HG02938 (cell line): ENCODE results near the gene PRAMEF14.
"Not testable (repeated sequence)": the region's sequence is repeated elsewhere in the genome, so short reads cannot be mapped to it uniquely, and the experiment has no call there.

Experiments used
- ATAC-seq: cut with Tn5 transposase; IDR thresholded peaks from one replicate; pipeline ENCODE4 v1.9.1; 2021; ENCODE audit warnings: mild to moderate bottlenecking, moderate library complexity; ENCODE audit not compliant: unreplicated experiment

The PRAMEF14 gene, protein sequence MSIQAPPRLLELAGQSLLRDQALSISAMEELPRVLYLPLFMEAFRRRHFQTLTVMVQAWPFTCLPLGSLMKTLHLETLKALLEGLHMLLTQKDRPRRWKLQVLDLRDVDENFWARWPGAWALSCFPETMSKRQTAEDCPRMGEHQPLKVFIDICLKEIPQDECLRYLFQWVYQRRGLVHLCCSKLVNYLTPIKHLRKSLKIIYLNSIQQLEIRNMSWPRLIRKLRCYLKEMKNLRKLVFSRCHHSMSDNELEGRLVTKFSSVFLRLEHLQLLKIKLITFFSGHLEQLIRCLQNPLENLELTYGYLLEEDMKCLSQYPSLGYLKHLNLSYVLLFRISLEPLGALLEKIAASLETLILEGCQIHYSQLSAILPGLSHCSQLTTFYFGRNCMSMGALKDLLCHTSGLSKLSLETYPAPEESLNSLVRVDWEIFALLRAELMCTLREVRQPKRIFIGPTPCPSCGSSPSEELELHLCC

DNA sequence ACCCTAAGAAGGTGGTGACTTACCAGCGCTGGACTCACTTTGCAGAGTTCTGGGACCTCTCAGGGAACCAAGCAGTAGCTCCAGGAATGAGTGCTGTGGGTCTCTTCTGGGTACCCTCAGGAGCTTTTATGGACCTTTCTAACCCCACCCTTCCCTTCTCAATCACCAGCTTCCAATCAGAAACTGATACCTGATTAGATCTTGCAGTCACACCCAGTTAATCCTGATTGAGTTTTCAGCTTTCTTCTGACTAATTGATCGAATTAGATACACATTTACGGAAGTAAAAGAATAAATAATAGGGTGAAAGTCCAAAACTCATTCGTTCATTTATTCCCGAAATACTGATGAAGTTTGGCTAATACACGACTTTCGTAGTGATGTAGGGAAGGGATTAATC, at the start of gene PRAMEF14:
PRAMEF14 (minus strand) TSS at position 101 of the 400 bp plus-strand sequence. CDS start 1,820 bp downstream, outside the sequence.
- not testable (repeated sequence) for ATAC-seq

DNA sequence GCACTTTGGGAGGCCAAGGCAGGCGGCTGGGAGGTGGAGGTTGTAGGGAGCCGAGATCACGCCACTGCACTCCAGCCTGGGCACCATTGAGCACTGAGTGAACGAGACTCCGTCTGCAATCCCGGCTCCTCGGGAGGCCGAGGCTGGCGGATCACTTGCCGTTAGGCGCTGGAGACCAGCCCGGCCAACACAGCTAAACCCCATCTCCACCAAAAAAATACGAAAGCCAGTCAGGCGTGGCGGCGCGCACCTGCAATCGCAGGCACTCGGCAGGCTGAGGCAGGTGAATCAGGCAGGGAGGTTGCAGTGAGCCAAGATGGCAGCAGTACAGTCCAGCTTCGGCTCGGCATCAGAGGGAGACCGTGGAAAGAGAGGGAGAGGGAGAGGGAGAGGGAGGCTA, 48.4 kb upstream of the PRAMEF14 start:
- not testable (repeated sequence) for ATAC-seq

DNA sequence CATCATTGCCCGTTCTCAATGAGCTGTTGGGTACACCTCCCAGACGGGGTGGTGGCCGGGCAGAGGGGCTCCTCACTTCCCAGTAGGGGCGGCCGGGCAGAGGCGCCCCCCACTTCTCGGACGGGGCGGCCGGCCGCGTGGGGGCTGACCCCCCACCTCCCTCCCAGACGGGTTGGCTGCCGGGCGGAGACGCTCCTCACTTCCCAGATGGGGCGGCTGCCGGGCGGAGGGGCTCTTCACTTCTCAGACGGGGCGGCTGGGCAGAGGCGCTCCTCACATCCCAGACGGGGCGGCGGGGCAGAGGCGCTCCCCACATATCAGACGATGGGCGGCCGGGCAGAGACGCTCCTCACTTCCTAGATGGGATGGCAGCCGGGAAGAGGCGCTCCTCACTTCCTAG, 47.8 kb upstream of the PRAMEF14 start:
- not testable (repeated sequence) for ATAC-seq

DNA sequence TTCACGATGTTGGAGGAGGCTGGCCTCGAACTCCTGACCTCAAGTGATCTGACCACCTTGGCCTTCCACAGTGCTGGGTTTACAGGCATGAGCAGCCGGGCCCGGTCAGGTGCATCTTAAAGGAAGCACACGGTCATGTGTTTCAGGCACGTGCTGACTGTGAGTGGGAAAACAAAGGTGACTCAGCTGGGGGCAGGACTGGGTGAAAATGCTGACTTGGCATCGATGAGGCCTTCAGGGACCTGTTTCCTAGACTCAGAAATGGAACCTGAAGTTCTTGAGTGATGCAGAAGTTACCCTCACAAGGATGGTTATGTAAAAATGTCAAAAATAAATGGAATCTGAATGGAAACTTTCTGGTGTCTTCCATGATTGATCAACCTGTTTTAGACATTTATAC, 46.1 kb upstream of the PRAMEF14 start:
- ATAC-seq = not testable (repeated sequence)

DNA sequence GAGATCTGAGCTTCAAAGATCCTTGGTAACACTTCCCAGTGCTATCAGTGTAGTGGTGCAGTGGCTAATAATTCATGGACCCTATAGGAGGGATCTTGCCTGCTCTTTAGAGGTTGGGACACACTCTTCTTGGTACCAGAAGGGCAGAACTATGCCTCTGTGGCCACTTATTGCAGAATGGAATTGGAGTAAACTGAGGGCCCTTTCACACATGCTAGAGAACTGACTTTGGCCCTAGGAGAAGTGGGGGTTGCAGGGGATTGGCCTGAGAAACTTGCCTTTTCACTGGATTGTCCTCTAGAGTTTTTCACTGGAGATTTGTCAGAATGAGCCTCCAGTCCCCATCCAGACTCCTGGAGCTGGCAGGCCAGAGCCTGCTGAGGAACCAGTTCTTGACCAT, 42.4 kb upstream of the PRAMEF14 start, which contains the start of gene PRAMEF17:
PRAMEF17 (plus strand) TSS at position 301 of the 400 bp plus-strand sequence; CDS start at position 327, 26 bp downstream.
- ATAC-seq = not testable (repeated sequence)

DNA sequence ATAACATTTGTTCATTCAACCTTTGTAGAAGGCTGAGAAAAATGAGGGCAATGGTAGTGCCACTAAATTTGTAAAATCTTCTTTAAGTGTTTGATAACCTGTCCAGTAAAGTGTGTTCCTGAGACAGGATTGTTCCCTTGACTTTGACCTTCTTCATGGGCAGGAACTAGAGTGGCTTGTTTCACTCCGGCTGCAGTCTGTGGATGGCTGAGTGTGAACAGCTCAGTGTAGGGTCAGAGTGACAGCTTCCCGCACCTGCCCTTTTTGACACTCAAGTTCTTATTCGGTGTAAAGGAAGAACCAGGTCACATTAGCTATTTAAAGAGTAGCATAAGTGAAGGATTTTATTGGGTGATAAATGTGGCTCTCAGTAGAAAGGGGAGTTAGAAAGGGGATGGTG, 33.4 kb upstream of the PRAMEF14 start:
- ATAC-seq = not testable (repeated sequence)

DNA sequence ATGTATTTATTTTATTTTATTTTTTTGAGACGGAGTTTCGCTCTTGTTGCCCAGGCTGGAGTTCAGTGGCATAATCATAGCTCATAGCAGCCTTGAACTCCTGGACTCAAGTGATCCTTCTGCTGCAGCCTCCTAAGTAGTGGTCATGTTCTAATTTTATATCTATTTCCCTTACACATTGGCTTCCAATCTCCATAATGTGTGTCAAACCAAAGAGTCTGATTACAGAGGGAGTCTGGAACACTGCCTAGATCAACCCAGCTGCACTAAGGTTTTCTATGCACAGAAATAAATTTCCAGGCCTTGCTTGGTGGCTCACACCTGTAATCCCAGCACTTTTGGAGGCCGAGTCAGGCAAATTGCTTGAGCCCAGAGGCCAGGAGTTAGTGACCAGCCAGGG, 32.0 kb upstream of the PRAMEF14 start:
- not testable (repeated sequence) for ATAC-seq

DNA sequence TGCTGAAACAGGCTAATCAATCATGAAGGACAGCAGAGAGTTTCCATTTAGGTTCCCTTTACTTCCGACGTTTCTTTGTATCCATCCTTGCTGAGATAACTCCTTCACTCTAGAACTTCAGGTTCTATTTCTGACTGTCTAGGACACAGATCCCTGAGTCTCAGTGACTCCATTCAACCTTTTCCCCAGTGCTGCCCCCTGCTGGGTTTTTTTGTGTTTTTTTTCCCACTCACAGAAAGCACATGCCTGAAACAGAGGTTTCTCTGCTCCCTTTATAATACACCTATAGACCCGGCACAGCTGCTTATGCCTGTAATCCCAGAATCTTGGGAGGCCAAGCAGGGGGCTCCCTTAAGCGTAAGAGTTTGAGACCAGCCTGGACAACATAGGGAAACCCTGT, 21.6 kb upstream of the PRAMEF14 start:
- not testable (repeated sequence) for ATAC-seq

DNA sequence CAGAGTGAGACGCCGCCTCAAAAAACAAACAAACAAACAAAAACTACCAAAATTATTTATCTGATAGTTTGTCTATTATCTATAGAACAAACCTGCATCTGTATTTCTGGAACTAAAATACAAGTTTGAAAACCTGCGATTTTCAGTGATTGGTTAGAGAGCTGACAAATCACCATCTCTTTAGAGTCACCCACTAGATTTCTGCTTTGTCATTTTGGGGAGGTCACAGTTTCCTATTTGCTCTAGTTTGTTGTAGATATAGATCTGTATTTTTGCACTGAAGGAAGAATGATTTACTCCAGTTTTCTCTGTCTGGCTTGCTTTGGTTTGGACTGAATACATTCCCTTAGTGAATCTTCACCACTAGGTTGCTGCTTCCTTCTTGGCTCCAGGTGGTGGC, 19.6 kb upstream of the PRAMEF14 start:
- ATAC-seq = not testable (repeated sequence)

DNA sequence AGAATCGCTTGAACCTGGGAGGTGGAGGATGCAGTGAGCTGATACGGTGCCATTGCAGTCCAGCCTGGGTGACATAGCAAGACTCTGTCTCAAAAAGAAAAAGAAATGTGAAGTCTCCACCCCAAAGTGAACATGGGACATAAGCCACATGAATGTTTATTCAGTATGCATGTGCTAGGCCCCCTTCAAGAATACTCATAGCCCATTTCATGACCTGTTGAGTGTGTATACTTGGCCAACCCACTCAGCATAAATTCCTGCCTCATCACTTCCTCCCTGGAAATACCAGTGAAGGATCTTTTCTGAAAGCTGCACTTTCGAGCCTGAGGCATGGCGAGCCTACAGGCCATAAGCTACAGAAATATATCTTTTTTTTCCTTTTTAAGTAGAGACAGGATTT, 18.0 kb upstream of the PRAMEF14 start:
- not testable (repeated sequence) for ATAC-seq

DNA sequence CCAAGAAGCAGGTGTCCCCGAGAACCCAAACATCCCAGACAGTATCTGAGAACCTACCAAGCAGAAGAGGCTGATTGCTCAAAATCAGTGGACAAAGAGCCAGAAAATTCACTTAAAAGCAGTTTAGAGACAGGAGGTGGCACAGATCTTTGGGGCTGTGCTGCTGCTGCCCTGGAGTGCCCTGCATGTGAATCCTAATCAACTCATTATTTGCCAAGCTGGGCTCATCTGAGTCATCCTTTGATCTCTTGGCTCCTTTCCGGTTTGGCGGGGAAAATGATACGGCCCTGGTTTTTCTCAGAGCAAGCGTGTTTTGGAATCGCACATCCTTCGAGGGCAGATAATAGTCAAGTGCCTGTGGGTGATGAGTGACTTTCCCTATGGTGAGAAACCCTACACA, 15.4 kb upstream of the PRAMEF14 start:
- not testable (repeated sequence) for ATAC-seq

DNA sequence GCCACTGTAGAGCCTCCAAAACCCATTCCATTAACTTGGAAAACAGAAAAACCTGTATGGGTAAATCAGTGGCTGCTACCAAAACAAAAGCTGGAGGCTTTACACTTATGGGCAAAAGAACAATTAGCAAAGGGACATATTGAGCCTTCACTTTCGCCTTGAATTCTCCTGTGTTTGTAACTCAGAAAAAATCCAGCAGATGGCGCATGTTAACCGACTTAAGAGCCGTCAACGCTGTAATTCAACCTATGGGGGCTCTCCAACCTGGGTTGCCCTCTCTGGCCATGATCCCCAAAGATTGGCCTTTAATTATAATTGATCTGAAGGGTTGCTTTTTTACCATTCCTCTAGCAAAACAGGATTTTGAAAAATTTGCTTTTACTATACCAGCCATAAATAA, 9.8 kb upstream of the PRAMEF14 start:
- not testable (repeated sequence) for ATAC-seq

DNA sequence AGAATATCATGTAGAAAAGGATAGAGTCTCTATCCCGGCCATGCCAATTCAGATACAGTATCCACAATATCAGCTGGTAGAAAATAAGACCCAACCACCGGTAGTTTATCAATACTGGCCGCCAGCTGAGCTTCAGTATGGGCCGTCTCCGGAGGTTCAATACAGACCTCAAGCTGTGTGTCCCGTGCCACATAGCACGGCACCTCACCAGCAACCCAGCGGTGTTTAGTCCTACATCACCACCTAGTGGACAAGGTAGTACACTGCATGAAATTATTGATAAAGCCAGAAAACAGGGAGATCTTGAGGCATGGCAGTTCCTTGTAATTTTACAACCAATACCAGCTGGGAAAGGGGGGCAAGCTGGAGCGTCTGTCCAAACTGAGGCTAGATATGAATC, 7.5 kb upstream of the PRAMEF14 start:
- ATAC-seq = not testable (repeated sequence)

DNA sequence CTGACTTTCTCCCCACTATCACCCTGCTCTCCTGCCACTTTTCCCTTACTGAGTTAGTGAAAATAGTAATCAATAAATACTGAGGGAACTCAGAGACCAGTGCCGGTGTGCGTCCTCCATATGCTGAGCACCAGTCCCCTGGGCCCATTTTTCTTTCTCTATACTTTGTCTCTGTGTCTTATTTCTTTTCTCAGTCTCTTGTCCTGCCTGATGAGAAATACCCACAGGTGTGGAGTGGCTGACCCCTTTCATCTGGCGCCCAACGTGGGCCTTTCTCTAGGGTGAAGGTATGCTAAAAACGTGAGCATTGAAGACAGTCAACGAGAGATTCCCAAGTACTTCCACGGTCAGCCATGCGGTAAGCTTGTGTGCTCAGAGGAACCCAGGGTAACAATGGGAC, 6.5 kb upstream of the PRAMEF14 start:
- not testable (repeated sequence) for ATAC-seq

DNA sequence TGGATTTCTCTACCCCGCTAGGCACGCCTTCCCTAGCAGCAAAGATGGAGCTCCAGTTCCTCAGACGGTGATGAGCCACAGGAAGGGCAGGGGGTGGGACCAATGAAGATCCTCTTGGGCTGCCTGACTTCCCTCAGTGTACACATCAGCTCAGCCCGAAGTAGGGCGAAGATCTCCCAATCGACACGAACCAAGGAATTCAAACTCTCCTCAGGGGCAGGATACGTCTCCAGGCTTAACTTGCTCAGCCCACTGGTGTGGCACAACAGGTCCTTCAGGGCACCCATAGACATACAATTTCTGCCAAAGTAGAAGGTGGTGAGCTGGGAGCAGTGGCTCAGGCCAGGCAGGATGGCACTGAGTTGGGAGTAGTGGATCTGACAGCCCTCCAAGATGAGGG, 4.4 kb downstream of the PRAMEF14 start:
- not testable (repeated sequence) for ATAC-seq

DNA sequence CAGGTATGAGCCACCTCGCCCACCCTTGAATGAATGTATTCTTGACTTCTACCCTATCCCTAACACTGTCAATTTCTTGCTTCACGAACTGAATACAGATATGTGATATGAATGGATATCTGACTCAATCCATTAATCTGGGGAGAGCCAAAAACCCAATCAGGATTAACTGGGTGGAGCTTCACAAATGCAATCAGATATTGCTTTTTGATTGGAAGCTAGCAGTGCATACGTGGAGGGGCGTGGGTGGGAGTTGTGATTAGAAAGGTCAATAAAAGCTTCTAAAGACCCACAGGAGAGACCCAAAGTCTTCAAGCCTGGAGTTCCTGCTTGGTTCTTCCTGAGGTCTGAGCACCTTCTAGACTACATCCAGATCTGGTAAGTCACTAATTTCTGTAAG, 31.7 kb downstream of the PRAMEF14 start, which contains the start of gene PRAMEF15:
PRAMEF15 (plus strand) TSS at position 301 of the 400 bp plus-strand sequence. CDS start 2,827 bp downstream, outside the sequence.
- not testable (repeated sequence) for ATAC-seq

DNA sequence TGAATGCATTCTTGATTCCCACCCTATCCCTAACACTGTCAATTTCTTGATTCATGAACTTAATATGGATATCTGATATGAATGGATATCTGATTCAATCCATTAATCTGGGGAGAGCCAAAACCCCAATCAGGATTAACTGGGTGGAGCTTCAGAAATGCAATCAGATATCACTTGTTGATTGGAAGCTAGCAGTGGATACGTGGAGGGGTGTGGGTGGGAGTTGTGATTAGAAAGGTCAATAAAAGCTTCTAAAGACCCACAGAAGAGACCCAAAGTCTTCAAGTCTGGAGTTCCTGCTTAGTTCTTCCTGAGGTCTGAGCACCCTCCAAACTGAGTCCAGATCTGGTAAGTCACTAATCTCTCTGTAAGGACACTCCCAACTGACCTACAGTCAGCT, 43.7 kb downstream of the PRAMEF14 start, which contains the start of gene PRAMEF33:
PRAMEF33 (plus strand) TSS at position 301 of the 400 bp plus-strand sequence. CDS start 2,416 bp downstream, outside the sequence.
- not testable (repeated sequence) for ATAC-seq

DNA sequence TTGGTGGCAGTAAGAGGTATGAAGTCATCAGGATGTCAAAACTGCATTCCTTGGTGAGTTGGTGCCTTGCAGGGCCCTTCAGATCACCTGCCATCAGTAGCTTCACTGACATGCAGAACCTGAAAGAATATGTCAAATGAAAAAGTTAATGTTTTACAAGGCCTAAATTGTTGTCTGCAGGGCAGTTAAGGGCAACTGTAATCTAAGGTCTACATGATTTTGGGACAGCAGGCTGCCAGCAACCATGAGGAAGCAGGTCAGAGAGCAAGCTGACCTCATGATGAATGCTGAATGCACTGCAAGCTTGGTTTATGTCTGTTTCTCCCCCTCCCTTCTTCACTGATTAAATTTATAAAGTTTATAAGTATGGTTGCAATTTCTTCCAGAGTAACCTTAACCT, 44.7 kb downstream of the PRAMEF14 start:
- ATAC-seq = not testable (repeated sequence)

DNA sequence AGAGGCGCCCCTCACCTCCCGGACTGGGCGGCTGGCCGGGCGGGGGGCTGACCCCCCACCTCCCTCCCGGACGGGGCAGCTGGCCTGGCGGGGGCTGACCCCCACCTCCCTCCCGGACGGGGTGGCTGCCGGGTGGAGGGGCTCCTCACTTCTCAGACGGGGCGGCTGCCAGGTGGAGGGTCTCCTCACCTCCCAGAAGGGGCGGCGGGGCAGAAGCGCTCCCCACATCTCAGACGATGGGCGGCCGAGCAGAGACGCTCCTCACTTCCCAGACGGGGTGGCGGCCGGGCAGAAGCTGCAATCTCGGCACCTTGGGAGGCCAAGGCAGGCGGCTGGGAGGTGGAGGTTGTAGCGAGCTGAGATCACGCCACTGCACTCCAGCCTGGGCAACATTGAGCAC, 48.2 kb downstream of the PRAMEF14 start:
- ATAC-seq = not testable (repeated sequence)

DNA sequence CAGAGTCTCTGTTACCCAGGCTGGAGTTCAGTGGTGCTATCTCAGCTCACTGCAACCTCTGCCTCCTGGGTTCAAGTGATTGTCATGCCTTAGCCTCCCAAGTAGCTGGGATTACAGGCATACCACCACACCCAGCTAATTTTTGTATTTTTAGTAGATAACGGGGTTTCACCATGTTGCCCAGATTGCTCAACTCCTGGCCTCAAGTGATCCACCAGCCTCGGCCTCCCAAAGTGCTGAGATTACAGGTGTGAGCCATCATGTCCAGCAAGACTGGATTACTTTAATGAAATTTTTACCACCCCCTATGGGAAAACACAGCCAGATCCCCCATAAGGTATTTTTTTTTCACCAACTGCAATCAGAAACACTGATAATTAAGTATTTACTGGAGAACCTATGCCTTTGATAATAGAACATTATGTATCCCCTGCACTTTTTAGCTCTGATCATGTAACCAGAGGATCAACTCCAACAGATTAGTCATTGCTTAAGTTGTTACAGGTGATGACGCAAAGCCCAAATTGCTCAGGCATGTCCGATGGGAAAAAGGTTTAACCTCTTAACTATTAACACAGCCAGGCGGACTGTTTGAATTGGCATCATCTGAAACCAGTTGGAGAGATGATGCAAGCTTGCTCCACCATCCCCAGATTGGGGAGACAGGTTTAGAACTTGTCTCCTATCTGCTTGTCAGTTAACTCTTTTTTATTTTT, 49.6 kb downstream of the PRAMEF14 start:
- ATAC-seq = not testable (repeated sequence)
